CD14-positive monocyte (primary cell): ENCODE data around the gene FNDC3B. TPM values are rescaled to one million over a fixed set of nuclear protein-coding genes. Genes with fewer than 3 reads are reported as not detected.

ENCODE experiments used
- DNase-seq, 3 donors: peaks; one replicate each; pipeline ENCODE4 v3.0.0-alpha.2; 2011 to 2022
- H2AFZ ChIP-seq: 2 replicates; pipeline ENCODE4 v1.6.0; 2012; ENCODE audit warnings: mild to moderate bottlenecking, low read depth, low read length, inconsistent platforms; ENCODE audit not compliant: insufficient read depth, poor library complexity, severe bottlenecking
- H3K27ac ChIP-seq, 2 donors: 1 replicate in 1 of 2; 2 replicates in 1 of 2; pipeline ENCODE4 v1.5.1; 2012 to 2013; ENCODE audit warnings: low read length in 2 of 2, control low read depth in 1 of 2, inconsistent platforms in 1 of 2, low read depth in 1 of 2, mild to moderate bottlenecking in 1 of 2
- H3K27me3 ChIP-seq, 2 donors: one replicate each; pipeline versions ENCODE4 v1.6.0 to v1.6.1; 2011 to 2013; ENCODE audit warnings: low read length in 2 of 2; ENCODE audit not compliant: control insufficient read depth in 2 of 2, insufficient read depth in 2 of 2
- H3K36me3 ChIP-seq, 2 donors: replicated peaks in 1 of 2; 1 replicate in 1 of 2; 2 replicates in 1 of 2; pipeline versions ENCODE4 v1.5.1 to v1.6.1; 2012 to 2013; ENCODE audit warnings: low read length in 2 of 2, control low read depth in 1 of 2, inconsistent platforms in 1 of 2, mild to moderate bottlenecking in 1 of 2; ENCODE audit not compliant: insufficient read depth in 2 of 2, control insufficient read depth in 1 of 2
- H3K4me1 ChIP-seq, 2 donors: 1 replicate in 1 of 2; 2 replicates in 1 of 2; pipeline versions ENCODE4 v1.5.1 to v1.6.1; 2012 to 2013; ENCODE audit warnings: low read length in 2 of 2, control low read depth in 1 of 2, inconsistent platforms in 1 of 2, mild to moderate bottlenecking in 1 of 2, moderate library complexity in 1 of 2; ENCODE audit not compliant: insufficient read depth in 2 of 2, control insufficient read depth in 1 of 2
- H3K4me2 ChIP-seq: replicated peaks from 2 replicates; pipeline ENCODE3; 2012; ENCODE audit warnings: low read length, moderate library complexity, mild to moderate bottlenecking; ENCODE audit not compliant: poor library complexity, severe bottlenecking; ENCODE audit errors: extremely low read depth
- H3K4me3 ChIP-seq, 3 experiments: fragments of 200-600 bp in 1 of 3; sonication (generic) in 1 of 3; replicated peaks in 1 of 3; 1 replicate in 2 of 3; 2 replicates in 1 of 3; pipeline ENCODE4 v1.5.1; 2011 to 2013; ENCODE audit warnings: low read length in 3 of 3, mild to moderate bottlenecking in 3 of 3, control low read depth in 2 of 3, low read depth in 2 of 3, inconsistent platforms in 1 of 3, moderate library complexity in 1 of 3
- H3K79me2 ChIP-seq: 2 replicates; pipeline ENCODE4 v1.6.0; 2012; ENCODE audit warnings: mild to moderate bottlenecking, control low read depth, inconsistent platforms, low read length, moderate library complexity; ENCODE audit not compliant: insufficient read depth
- H3K9ac ChIP-seq: 2 replicates; pipeline ENCODE4 v1.6.0; 2017; ENCODE audit warnings: low read length, mild to moderate bottlenecking; ENCODE audit not compliant: insufficient read depth, poor library complexity, severe bottlenecking
- H3K9me3 ChIP-seq, 2 donors: replicated peaks in 1 of 2; 1 replicate in 1 of 2; 2 replicates in 1 of 2; pipeline versions ENCODE4 v1.5.1 to v1.6.1; 2012 to 2013; ENCODE audit warnings: low read length in 2 of 2, control low read depth in 1 of 2; ENCODE audit not compliant: control insufficient read depth in 1 of 2, insufficient read depth in 1 of 2
- H4K20me1 ChIP-seq: 2 replicates; pipeline ENCODE4 v1.6.0; 2012; ENCODE audit warnings: mild to moderate bottlenecking, low read length, control low read depth, moderate library complexity; ENCODE audit not compliant: insufficient read depth
- H3K27ac Mint-ChIP-seq, 7 donors: one replicate each; pipeline ENCODE4 v1.8.0; 2020; ENCODE audit warnings: mild to moderate bottlenecking in 7 of 7, mixed read lengths in 7 of 7, moderate library complexity in 6 of 7, inconsistent platforms in 2 of 7
- H3K27me3 Mint-ChIP-seq, 3 donors: one replicate each; pipeline ENCODE4 v1.8.0; 2021 to 2022; ENCODE audit warnings: low read depth in 3 of 3, mild to moderate bottlenecking in 3 of 3, mixed read lengths in 3 of 3, moderate library complexity in 3 of 3, inconsistent platforms in 1 of 3
- H3K36me3 Mint-ChIP-seq, 2 donors: one replicate each; pipeline ENCODE4 v1.8.0; 2020; ENCODE audit warnings: mixed read lengths in 2 of 2, inconsistent platforms in 1 of 2, mild to moderate bottlenecking in 1 of 2
- H3K4me1 Mint-ChIP-seq: one replicate; pipeline ENCODE4 v1.8.0; 2020; ENCODE audit warnings: mild to moderate bottlenecking, mixed read lengths
- H3K4me3 Mint-ChIP-seq, 2 donors: one replicate each; pipeline ENCODE4 v1.8.0; 2020; ENCODE audit warnings: mild to moderate bottlenecking in 2 of 2, mixed read lengths in 2 of 2, moderate library complexity in 1 of 2
- H3K9me3 Mint-ChIP-seq, 7 donors: one replicate each; pipeline ENCODE4 v1.8.0; 2020 to 2022; ENCODE audit warnings: mixed read lengths in 7 of 7, mild to moderate bottlenecking in 6 of 7, moderate library complexity in 6 of 7, inconsistent platforms in 2 of 7
- WGBS: methylation state at CpG from one replicate; pipeline ENCODE4 v1.1.5; 2013; ENCODE audit warnings: missing lambda C conversion rate; ENCODE audit not compliant: insufficient coverage; 5-methylcytosine and 5-hydroxymethylcytosine counted together
- intact Hi-C, 2 donors: fragments of 100-400 bp; cut with micrococcal nuclease; formaldehyde crosslinking; loops; one replicate each; pipeline versions ENCODE4 v1.15.0 to v1.15.1; 2023
- polyA plus RNA-seq, 3 donors: library from polyadenylated mRNA; depleted of rRNA in 1 of 3; unstranded in 2 of 3; stranded (reverse) in 1 of 3; fragments of 300-500 nt in 2 of 3; fragments of >200 nt in 1 of 3; fragmentation: Illumina TruSeq in 2 of 3; gene quantifications; 1 replicate in 2 of 3; 2 replicates in 1 of 3; pipeline ENCODE4 v1.2.3, GENCODE V29; 2012 to 2021
- TF ChIP-seq, protein P1 (sequence below): fragments of 200-600 bp; IDR thresholded peaks from one replicate; pipeline ENCODE4 v1.8.0; 2022; ENCODE audit warnings: antibody characterized with exemption, mild to moderate bottlenecking

Gene FNDC3B
- polyA plus RNA-seq, 3 donors: 19.6 to 36.1 (median 25.7) TPM

DNA sequence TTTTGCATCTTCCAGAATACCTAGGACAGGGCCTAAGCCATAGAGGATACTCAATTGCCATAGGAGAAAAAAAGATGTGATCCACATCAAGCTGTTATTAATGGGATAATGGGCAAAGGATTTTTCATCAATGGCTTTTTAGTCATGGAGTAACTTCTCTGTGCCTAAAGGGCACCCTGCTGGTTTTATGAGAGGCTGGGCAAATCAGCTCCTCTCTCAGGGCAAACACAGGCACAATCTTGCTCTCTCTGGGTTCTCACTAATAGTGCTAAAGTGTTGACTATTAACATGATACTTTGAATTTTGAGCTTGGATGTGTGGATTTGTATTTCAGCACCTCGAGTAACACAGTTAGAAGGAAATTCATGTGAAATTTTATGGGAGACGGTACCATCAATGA is 341.3 kb downstream of the FNDC3B start:
- intact Hi-C loops: no loop called here
- no peaks in the 10 kb centered on the region for H3K27me3 ChIP-seq
- H3K27ac ChIP-seq: no peak overlapping the region
- no peaks in the 10 kb centered on the region for H3K27me3 Mint-ChIP-seq
- no peak overlapping the region for H3K4me3 ChIP-seq
- no peak overlapping the region for H3K4me2 ChIP-seq
- H3K4me1 Mint-ChIP-seq: no peaks in the 10 kb centered on the region
- H3K9me3 ChIP-seq: no peaks in the 10 kb centered on the region
- peaks cover 0 to 2% (median 0%) of the 10 kb centered on the region in 7 donors for H3K9me3 Mint-ChIP-seq
- H3K79me2 ChIP-seq: peaks cover 5% of the 10 kb centered on the region
- peaks cover 13% of the 10 kb centered on the region for H4K20me1 ChIP-seq
- TF ChIP-seq, protein P1, sequence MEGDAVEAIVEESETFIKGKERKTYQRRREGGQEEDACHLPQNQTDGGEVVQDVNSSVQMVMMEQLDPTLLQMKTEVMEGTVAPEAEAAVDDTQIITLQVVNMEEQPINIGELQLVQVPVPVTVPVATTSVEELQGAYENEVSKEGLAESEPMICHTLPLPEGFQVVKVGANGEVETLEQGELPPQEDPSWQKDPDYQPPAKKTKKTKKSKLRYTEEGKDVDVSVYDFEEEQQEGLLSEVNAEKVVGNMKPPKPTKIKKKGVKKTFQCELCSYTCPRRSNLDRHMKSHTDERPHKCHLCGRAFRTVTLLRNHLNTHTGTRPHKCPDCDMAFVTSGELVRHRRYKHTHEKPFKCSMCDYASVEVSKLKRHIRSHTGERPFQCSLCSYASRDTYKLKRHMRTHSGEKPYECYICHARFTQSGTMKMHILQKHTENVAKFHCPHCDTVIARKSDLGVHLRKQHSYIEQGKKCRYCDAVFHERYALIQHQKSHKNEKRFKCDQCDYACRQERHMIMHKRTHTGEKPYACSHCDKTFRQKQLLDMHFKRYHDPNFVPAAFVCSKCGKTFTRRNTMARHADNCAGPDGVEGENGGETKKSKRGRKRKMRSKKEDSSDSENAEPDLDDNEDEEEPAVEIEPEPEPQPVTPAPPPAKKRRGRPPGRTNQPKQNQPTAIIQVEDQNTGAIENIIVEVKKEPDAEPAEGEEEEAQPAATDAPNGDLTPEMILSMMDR: no peak
- no peak overlapping the region for H3K9ac ChIP-seq
- peaks cover 69 to 91% of the 10 kb centered on the region in 2 donors for H3K36me3 ChIP-seq
- H3K36me3 Mint-ChIP-seq: peaks cover 79 to 90% of the 10 kb centered on the region in 2 donors
- no peak overlapping the region for H3K4me3 Mint-ChIP-seq
- DNase-seq: no peak
- WGBS: 96% methylated on average over 2 of the region's 2 CpGs
- H3K4me1 ChIP-seq: no peaks in the 10 kb centered on the region
- no peak overlapping the region for H3K27ac Mint-ChIP-seq
- no peak overlapping the region for H2AFZ ChIP-seq

DNA sequence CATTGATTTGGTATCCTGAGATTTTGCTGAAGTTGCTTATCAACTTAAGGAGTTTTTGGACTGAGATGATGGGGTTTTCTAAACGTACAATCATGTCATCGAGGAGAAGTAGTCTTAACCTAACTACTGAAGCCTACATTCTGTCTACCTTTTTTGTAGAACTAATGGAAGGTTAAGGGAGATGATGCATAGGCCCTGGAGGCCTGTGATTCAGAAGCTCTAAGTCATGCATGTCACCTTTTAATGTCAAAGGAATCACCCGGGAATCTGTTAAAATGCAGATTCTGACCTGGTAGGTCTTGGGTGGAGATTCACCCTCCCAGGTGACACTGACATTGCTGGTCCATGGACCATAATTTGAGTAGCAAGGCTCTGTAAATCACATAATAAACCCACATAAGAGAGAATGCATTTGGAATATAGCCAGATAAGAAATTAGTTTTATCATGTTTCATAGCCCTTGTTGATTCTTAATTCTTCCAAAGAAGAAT is 344.0 kb downstream of the FNDC3B start:
- H3K36me3 ChIP-seq: peaks cover 53 to 85% of the 10 kb centered on the region in 2 donors
- peaks cover 60 to 73% of the 10 kb centered on the region in 2 donors for H3K36me3 Mint-ChIP-seq

More for the DNA sequence above, 344.0 kb downstream of the FNDC3B start:
- 100% methylated on average over 1 of the region's 3 CpGs for WGBS
- Histone ChIP-seq H3K9me3 (no peaks in the 10 kb centered on the region), H3K4me2 (no peak overlapping the region), H2AFZ (no peak overlapping the region), H3K79me2 (peaks cover 7% of the 10 kb centered on the region), H3K27me3 (no peaks in the 10 kb centered on the region), H4K20me1 (peaks cover 16% of the 10 kb centered on the region), H3K9ac (no peak overlapping the region), H3K27ac (no peak overlapping the region), H3K4me1 (no peaks in the 10 kb centered on the region), H3K4me3 (no peak overlapping the region)
- TF ChIP-seq, protein P1: no peak
- Mint-ChIP-seq H3K27me3 (no peaks in the 10 kb centered on the region), H3K4me3 (no peak overlapping the region), H3K4me1 (no peaks in the 10 kb centered on the region), H3K27ac (peak overlapping the region in 1 of 7 donors; percentile 23), H3K9me3 (peaks cover 0 to 2% (median 0%) of the 10 kb centered on the region in 7 donors)
- intact Hi-C loops: no loop called here
- no peak for DNase-seq
